Measurements from ENCODE around the gene CAMTA1.

The CAMTA1 gene

DNA sequence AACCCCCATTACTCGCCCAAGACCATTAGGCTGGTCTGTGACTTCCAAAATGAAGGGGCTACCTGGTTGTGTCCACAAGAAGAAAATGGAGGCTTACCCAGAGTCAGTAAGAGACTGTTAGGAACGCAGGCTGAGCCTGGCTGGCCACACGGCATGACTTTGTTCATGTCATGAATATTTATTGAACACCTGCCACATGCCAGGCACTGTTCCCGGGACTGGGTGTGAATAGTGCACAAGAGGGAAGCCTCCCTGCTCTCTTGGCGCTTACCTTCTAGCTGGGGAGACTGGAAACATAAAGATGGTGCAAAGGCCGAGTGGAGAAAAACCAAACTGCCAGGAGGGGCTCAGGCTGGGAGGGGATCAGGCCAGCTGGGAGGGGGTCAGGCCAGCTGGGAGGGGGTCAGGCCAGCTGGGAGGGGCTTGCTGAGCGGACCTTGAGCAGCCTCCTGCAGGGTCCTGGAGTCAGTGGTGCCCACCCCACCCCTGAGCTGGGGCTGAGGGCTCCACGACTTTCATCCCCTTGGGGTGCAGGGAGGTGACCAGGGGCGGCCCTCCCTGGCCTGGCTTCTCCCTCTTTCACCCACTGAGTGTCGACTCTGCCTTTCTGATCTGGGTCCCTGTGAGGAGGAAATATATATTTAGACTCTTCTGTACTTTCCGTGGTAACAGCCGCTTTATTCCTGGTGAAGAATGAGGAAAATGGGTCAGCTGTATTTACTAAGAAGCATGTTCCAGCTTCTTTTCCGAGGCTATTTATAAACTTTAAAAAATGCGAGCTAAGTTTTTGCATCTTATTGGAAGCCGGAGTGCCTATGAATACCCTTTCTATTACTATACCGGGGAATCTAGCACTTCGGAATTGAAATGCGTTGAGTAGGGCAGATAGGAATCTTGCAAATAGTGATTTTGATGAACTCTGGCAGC is 139.0 kb downstream of the CAMTA1 start:
- Histone ChIP-seq H3K4me3 (ENCODE audit: low read depth in 1 of 2, low read length in 2 of 2) (no peak overlapping the region), H3K36me3 (ENCODE audit: control insufficient read depth in 1 of 2, insufficient read depth in 2 of 2, low read length in 2 of 2) (no peaks in the 10 kb centered on the region), H3K27ac (ENCODE audit: low read length) (no peak overlapping the region), H3K27me3 (ENCODE audit: low read depth, low read length) (no peaks in the 10 kb centered on the region), H3K9me3 (ENCODE audit: control insufficient read depth in 1 of 2, low read length in 2 of 2) (no peaks in the 10 kb centered on the region), H3K4me1 (ENCODE audit: control insufficient read depth in 1 of 2, insufficient read depth in 2 of 2, low read length in 2 of 2) (peaks cover 0 to 26% of the 10 kb centered on the region in 2 donors)

GRCh38 chr1:6924891-6925290 is 139.6 kb downstream of the CAMTA1 start:
- Histone ChIP-seq H3K27ac (ENCODE audit: low read length) (no peak overlapping the region), H3K4me3 (ENCODE audit: low read depth in 1 of 2, low read length in 2 of 2) (no peak overlapping the region), H3K9me3 (ENCODE audit: control insufficient read depth in 1 of 2, low read length in 2 of 2) (no peaks in the 10 kb centered on the region), H3K36me3 (ENCODE audit: control insufficient read depth in 1 of 2, insufficient read depth in 2 of 2, low read length in 2 of 2) (no peaks in the 10 kb centered on the region), H3K4me1 (ENCODE audit: control insufficient read depth in 1 of 2, insufficient read depth in 2 of 2, low read length in 2 of 2) (peaks cover 0 to 26% of the 10 kb centered on the region in 2 donors), H3K27me3 (ENCODE audit: low read depth, low read length) (no peaks in the 10 kb centered on the region)

- Histone ChIP-seq H3K27ac (ENCODE audit: low read length) (no peak overlapping the region), H3K27me3 (ENCODE audit: low read depth, low read length) (no peaks in the 10 kb centered on the region)
Measured at GRCh38 chr1:6927626-6928025, 142.4 kb downstream of the CAMTA1 start.

GRCh38 chr1:6928106-6928885 is 143.0 kb downstream of the CAMTA1 start:
- no peaks in the 10 kb centered on the region for H3K27me3 ChIP-seq (ENCODE audit: low read depth, low read length)
- peaks cover 0 to 12% of the 10 kb centered on the region in 2 donors for H3K4me1 ChIP-seq (ENCODE audit: control insufficient read depth in 1 of 2, insufficient read depth in 2 of 2, low read length in 2 of 2)

More at GRCh38 chr1:6927626-6928025, 142.4 kb downstream of the CAMTA1 start:
- Histone ChIP-seq H3K9me3 (ENCODE audit: control insufficient read depth in 1 of 2, low read length in 2 of 2) (no peaks in the 10 kb centered on the region), H3K36me3 (ENCODE audit: control insufficient read depth in 1 of 2, insufficient read depth in 2 of 2, low read length in 2 of 2) (no peaks in the 10 kb centered on the region), H3K4me1 (ENCODE audit: control insufficient read depth in 1 of 2, insufficient read depth in 2 of 2, low read length in 2 of 2) (peaks cover 0 to 15% of the 10 kb centered on the region in 2 donors), H3K4me3 (ENCODE audit: low read depth in 1 of 2, low read length in 2 of 2) (no peak overlapping the region)

DNA sequence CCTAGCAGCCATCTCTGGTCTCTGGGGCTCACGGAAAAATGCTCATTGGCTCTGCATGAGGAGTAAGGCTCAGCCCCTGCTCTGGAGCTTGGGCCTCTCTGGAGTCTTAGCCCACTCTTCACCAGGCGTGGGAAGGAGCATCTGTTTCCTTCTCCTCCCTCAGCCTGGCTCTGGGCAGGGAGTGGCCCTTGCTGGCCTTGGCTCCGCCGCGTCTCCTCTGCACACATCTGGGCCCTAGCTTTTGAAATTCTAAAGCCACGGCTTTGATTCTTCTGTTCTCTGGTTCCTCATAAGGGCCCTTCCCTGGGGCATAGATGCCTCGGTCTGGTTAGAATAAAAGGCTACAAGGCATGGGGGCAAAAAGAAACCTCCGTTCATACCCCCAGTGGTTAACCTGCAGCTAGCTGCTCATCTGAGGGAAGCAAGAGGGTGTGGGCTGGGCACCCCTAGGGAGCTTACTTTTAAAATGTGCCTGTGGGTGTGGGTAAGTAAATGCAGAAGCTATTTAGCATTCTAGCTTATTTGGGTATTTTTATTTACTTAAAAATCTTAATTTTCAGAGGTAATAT is 145.6 kb downstream of the CAMTA1 start:
- Histone ChIP-seq H3K4me3 (ENCODE audit: low read depth in 1 of 2, low read length in 2 of 2) (no peak overlapping the region), H3K27ac (ENCODE audit: low read length) (no peak overlapping the region), H3K27me3 (ENCODE audit: low read depth, low read length) (peaks cover 6% of the 10 kb centered on the region), H3K4me1 (ENCODE audit: control insufficient read depth in 1 of 2, insufficient read depth in 2 of 2, low read length in 2 of 2) (no peaks in the 10 kb centered on the region), H3K9me3 (ENCODE audit: control insufficient read depth in 1 of 2, low read length in 2 of 2) (no peaks in the 10 kb centered on the region), H3K36me3 (ENCODE audit: control insufficient read depth in 1 of 2, insufficient read depth in 2 of 2, low read length in 2 of 2) (no peaks in the 10 kb centered on the region)

More at GRCh38 chr1:6928106-6928885, 143.0 kb downstream of the CAMTA1 start:
- Histone ChIP-seq H3K4me3 (ENCODE audit: low read depth in 1 of 2, low read length in 2 of 2) (no peak overlapping the region), H3K36me3 (ENCODE audit: control insufficient read depth in 1 of 2, insufficient read depth in 2 of 2, low read length in 2 of 2) (no peaks in the 10 kb centered on the region), H3K27ac (ENCODE audit: low read length) (no peak overlapping the region), H3K9me3 (ENCODE audit: control insufficient read depth in 1 of 2, low read length in 2 of 2) (no peaks in the 10 kb centered on the region)

DNA sequence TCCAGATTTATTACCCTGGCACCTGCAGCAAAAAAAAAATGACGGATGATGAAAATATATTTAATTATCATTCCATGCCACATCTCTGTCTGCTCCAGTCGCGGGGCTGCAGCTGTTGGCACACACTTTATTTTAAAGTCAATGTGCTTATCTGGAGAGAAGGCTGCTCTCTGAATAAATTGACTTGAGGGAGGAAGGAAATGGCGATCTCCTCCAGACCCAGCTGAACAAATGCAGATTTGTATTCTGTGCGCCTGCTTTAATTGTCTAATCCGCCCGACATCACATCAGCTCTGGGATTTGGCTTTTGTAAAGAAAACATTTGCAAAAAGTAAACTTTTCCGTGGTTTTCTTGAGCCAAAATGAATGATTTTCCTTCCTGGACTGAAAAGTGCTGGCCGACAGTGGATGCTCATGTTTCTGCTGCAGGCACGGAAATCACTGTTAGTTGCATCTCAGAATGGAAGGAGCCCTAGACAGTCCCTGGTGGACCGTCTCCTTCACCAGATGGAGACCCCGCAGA is 150.2 kb downstream of the CAMTA1 start:
- Histone ChIP-seq H3K36me3 (ENCODE audit: control insufficient read depth in 1 of 2, insufficient read depth in 2 of 2, low read length in 2 of 2) (no peaks in the 10 kb centered on the region), H3K4me3 (ENCODE audit: low read depth in 1 of 2, low read length in 2 of 2) (peak overlapping the region in 1 of 2 donors; percentile 41), H3K9me3 (ENCODE audit: control insufficient read depth in 1 of 2, low read length in 2 of 2) (no peaks in the 10 kb centered on the region), H3K27ac (ENCODE audit: low read length) (no peak overlapping the region), H3K27me3 (ENCODE audit: low read depth, low read length) (peaks cover 6% of the 10 kb centered on the region), H3K4me1 (ENCODE audit: control insufficient read depth in 1 of 2, insufficient read depth in 2 of 2, low read length in 2 of 2) (no peaks in the 10 kb centered on the region)

DNA sequence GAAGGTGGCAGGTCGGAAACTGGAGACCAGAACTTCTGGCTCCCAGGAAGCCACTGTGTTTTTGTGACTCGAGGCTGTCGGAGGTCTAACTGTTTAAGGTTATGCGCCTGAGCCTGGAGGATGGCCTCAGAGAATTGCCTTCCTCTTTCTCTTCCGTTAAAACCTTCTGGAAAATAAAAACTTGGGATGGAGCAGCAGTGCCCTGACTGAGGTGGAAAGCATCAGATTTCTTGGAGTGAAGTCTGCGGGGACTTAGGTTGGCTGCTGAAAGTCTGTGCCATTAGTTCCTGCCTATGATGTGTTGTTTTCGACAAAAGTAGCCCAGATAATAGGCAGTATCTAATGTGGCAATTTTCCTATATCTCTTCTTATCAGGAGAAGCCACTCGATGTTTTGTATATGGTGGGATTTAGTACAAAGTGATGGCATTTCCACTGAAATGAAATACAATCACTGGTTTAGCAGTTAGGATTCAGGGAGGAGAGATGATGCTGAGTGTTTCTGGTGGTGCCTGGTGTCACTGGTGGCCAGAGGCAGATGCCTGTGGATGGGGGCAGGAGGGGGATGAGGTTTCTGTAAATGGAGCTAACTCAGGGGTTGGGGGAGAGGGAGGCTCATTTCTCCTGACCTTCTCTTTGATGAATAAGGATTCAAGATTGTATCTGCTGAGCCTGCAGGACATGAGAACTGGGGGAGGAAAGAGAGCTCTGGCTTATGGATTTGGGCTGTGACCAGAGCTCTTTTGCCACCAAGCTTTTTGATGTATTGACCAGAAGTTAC is 150.8 kb downstream of the CAMTA1 start:
- H3K27me3 ChIP-seq (ENCODE audit: low read depth, low read length): peaks cover 6% of the 10 kb centered on the region
- no peaks in the 10 kb centered on the region for H3K36me3 ChIP-seq (ENCODE audit: control insufficient read depth in 1 of 2, insufficient read depth in 2 of 2, low read length in 2 of 2)
- H3K9me3 ChIP-seq (ENCODE audit: control insufficient read depth in 1 of 2, low read length in 2 of 2): no peaks in the 10 kb centered on the region
- H3K27ac ChIP-seq (ENCODE audit: low read length): no peak overlapping the region
- no peaks in the 10 kb centered on the region for H3K4me1 ChIP-seq (ENCODE audit: control insufficient read depth in 1 of 2, insufficient read depth in 2 of 2, low read length in 2 of 2)
- H3K4me3 ChIP-seq (ENCODE audit: low read depth in 1 of 2, low read length in 2 of 2): peak overlapping the region in 1 of 2 donors; percentile 41

DNA sequence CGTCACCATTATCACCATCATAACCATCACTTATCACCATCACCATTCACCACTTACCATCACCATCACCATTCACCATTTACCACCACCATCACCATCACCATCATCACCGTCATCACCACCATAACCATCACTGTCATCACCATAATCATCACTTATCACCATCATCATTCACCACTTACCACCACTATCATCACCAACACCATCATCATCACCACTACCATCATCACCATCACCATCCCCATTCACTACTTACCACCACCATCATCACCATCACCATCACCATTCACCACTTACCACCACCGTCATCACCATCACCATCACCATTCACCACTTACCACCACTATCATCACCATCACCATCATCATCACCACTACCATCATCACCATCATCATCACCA is 151.8 kb downstream of the CAMTA1 start:
- Histone ChIP-seq H3K36me3 (ENCODE audit: control insufficient read depth in 1 of 2, insufficient read depth in 2 of 2, low read length in 2 of 2) (no peaks in the 10 kb centered on the region), H3K27ac (ENCODE audit: low read length) (no peak overlapping the region), H3K4me1 (ENCODE audit: control insufficient read depth in 1 of 2, insufficient read depth in 2 of 2, low read length in 2 of 2) (no peaks in the 10 kb centered on the region), H3K4me3 (ENCODE audit: low read depth in 1 of 2, low read length in 2 of 2) (no peak overlapping the region), H3K27me3 (ENCODE audit: low read depth, low read length) (peaks cover 6% of the 10 kb centered on the region), H3K9me3 (ENCODE audit: control insufficient read depth in 1 of 2, low read length in 2 of 2) (no peaks in the 10 kb centered on the region)

- Histone ChIP-seq H3K4me3 (ENCODE audit: low read depth in 1 of 2, low read length in 2 of 2) (no peak overlapping the region), H3K27me3 (ENCODE audit: low read depth, low read length) (peaks cover 2% of the 10 kb centered on the region), H3K36me3 (ENCODE audit: control insufficient read depth in 1 of 2, insufficient read depth in 2 of 2, low read length in 2 of 2) (no peaks in the 10 kb centered on the region), H3K9me3 (ENCODE audit: control insufficient read depth in 1 of 2, low read length in 2 of 2) (no peaks in the 10 kb centered on the region), H3K4me1 (ENCODE audit: control insufficient read depth in 1 of 2, insufficient read depth in 2 of 2, low read length in 2 of 2) (no peaks in the 10 kb centered on the region), H3K27ac (ENCODE audit: low read length) (no peak overlapping the region)
Measured at GRCh38 chr1:6939363-6939762, 154.1 kb downstream of the CAMTA1 start.

- Histone ChIP-seq H3K36me3 (ENCODE audit: control insufficient read depth in 1 of 2, insufficient read depth in 2 of 2, low read length in 2 of 2) (no peaks in the 10 kb centered on the region), H3K9me3 (ENCODE audit: control insufficient read depth in 1 of 2, low read length in 2 of 2) (no peaks in the 10 kb centered on the region), H3K4me1 (ENCODE audit: control insufficient read depth in 1 of 2, insufficient read depth in 2 of 2, low read length in 2 of 2) (no peaks in the 10 kb centered on the region), H3K4me3 (ENCODE audit: low read depth in 1 of 2, low read length in 2 of 2) (no peak overlapping the region), H3K27me3 (ENCODE audit: low read depth, low read length) (no peaks in the 10 kb centered on the region), H3K27ac (ENCODE audit: low read length) (no peak overlapping the region)
Measured at GRCh38 chr1:6941786-6942185, 156.5 kb downstream of the CAMTA1 start.

Data from muscle layer of duodenum (tissue), 2 donors.